Osteoblast (primary cell): ENCODE results near the gene YWHAB. TPM values are rescaled to one million over a fixed set of nuclear protein-coding genes. Genes with fewer than 3 reads are reported as not detected.

Source experiments
- DNase-seq: peaks from one replicate; pipeline ENCODE4 v3.0.0; 2011; ENCODE audit warnings: low spot score, mixed read lengths; ENCODE audit not compliant: insufficient read length; ENCODE audit errors: missing footprints
- H2AFZ ChIP-seq: 2 replicates; pipeline ENCODE4 v1.6.0; 2011; ENCODE audit warnings: mild to moderate bottlenecking, low read length
- H3K27ac ChIP-seq: 2 replicates; pipeline ENCODE4 v1.5.1; 2011; ENCODE audit warnings: mild to moderate bottlenecking, low read depth, low read length, moderate library complexity
- H3K27me3 ChIP-seq: 2 replicates; pipeline ENCODE4 v1.6.0; 2012; ENCODE audit warnings: mild to moderate bottlenecking, control low read depth, inconsistent platforms, low read length, moderate library complexity; ENCODE audit not compliant: insufficient read depth
- H3K36me3 ChIP-seq: 2 replicates; pipeline ENCODE4 v1.5.1; 2011; ENCODE audit warnings: mild to moderate bottlenecking, low read length, control low read depth, moderate library complexity; ENCODE audit not compliant: insufficient read depth
- H3K4me1 ChIP-seq: 2 replicates; pipeline ENCODE4 v1.5.1; 2011; ENCODE audit warnings: mild to moderate bottlenecking, low read length, control low read depth, moderate library complexity; ENCODE audit not compliant: insufficient read depth
- H3K4me2 ChIP-seq: 2 replicates; pipeline ENCODE4 v1.6.0; 2011; ENCODE audit warnings: mild to moderate bottlenecking, low read length; ENCODE audit not compliant: insufficient read depth
- H3K4me3 ChIP-seq: fragments of 200-600 bp; sonication (generic); 3 replicates; pipeline ENCODE4 v1.5.1; 2012; ENCODE audit warnings: mild to moderate bottlenecking, low read length, inconsistent platforms; ENCODE audit not compliant: insufficient read depth
- H3K79me2 ChIP-seq: 2 replicates; pipeline ENCODE4 v1.6.0; 2012; ENCODE audit warnings: mild to moderate bottlenecking, low read length, control low read depth, inconsistent platforms; ENCODE audit not compliant: insufficient read depth
- H3K9me3 ChIP-seq: 2 replicates; pipeline ENCODE4 v1.5.1; 2011; ENCODE audit warnings: low read depth, low read length, control low read depth
- H4K20me1 ChIP-seq: 2 replicates; pipeline ENCODE4 v1.6.0; 2012; ENCODE audit warnings: mild to moderate bottlenecking, low read length, control low read depth; ENCODE audit not compliant: insufficient read depth
- CTCF ChIP-seq: IDR thresholded peaks from 2 replicates; pipeline ENCODE4 v1.5.1; 2011; ENCODE audit warnings: mild to moderate bottlenecking, low read depth, low read length, moderate library complexity; ENCODE audit errors: extremely low read depth
- total RNA-seq: library from RNA; depleted of rRNA; stranded (reverse); fragments of >200 nt; gene quantifications from 2 replicates; pipeline ENCODE4 v1.2.3, GENCODE V29; 2012

The YWHAB gene
- total RNA-seq, 1 donor = 121 TPM

- peaks cover 73% of the 10 kb centered on the region for H4K20me1 ChIP-seq
- peaks cover 44% of the 10 kb centered on the region for H3K36me3 ChIP-seq
- peaks cover 98% of the 10 kb centered on the region for H3K79me2 ChIP-seq
- no peak overlapping the region for H3K27ac ChIP-seq
- no peak overlapping the region for H2AFZ ChIP-seq
- no peak overlapping the region for H3K4me3 ChIP-seq
- no peak for DNase-seq
- no peak for TF ChIP-seq CTCF
- no peaks in the 10 kb centered on the region for H3K9me3 ChIP-seq
- no peaks in the 10 kb centered on the region for H3K27me3 ChIP-seq
- H3K4me1 ChIP-seq = peaks cover 17% of the 10 kb centered on the region
- no peak overlapping the region for H3K4me2 ChIP-seq
Measured at GRCh38 chr20:44900231-44900854, 14.8 kb downstream of the YWHAB start.

- H3K4me1 ChIP-seq = peaks cover 7% of the 10 kb centered on the region
- peak overlapping the region; percentile 10 for H3K27ac ChIP-seq
- H3K9me3 ChIP-seq = no peaks in the 10 kb centered on the region
- DNase-seq = peak; percentile 65
- peaks cover 60% of the 10 kb centered on the region for H3K36me3 ChIP-seq
- H2AFZ ChIP-seq = no peak overlapping the region
- no peak overlapping the region for H3K4me2 ChIP-seq
- TF ChIP-seq CTCF = no peak
- H3K27me3 ChIP-seq = no peaks in the 10 kb centered on the region
- H3K4me3 ChIP-seq = no peak overlapping the region
- peaks cover 88% of the 10 kb centered on the region for H3K79me2 ChIP-seq
- H4K20me1 ChIP-seq = peaks cover 56% of the 10 kb centered on the region
Measured at GRCh38 chr20:44901974-44902373, 16.5 kb downstream of the YWHAB start.

GRCh38 chr20:44904377-44904776, 18.9 kb downstream of the YWHAB start:
- no peak overlapping the region for H3K27ac ChIP-seq
- no peak overlapping the region for H2AFZ ChIP-seq
- H3K36me3 ChIP-seq = peaks cover 73% of the 10 kb centered on the region

More at GRCh38 chr20:44904377-44904776, 18.9 kb downstream of the YWHAB start:
- Histone ChIP-seq H4K20me1 (peaks cover 37% of the 10 kb centered on the region), H3K4me2 (no peak overlapping the region), H3K79me2 (peaks cover 64% of the 10 kb centered on the region), H3K9me3 (no peaks in the 10 kb centered on the region), H3K4me3 (no peak overlapping the region), H3K27me3 (no peaks in the 10 kb centered on the region), H3K4me1 (peaks cover 7% of the 10 kb centered on the region)
- no peak for DNase-seq
- no peak for TF ChIP-seq CTCF
